Measurements from ENCODE around the gene CDYL2.

- TF ChIP-seq MAX (CRISPR knock-in tag; IDR thresholded peaks at IDR 0.05) (no peak), RORB (CRISPR knock-in tag; IDR thresholded peaks at IDR 0.05) (no peak), ZSCAN18 (CRISPR knock-in tag; IDR thresholded peaks at IDR 0.05) (no peak), CTCF (IDR thresholded peaks at IDR 0.05) (no peak), ZBTB43 (CRISPR knock-in tag; IDR thresholded peaks at IDR 0.05) (no peak), FOXJ3 (CRISPR knock-in tag; IDR thresholded peaks at IDR 0.05; ENCODE audit: borderline replicate concordance) (no peak), ZNF416 (CRISPR knock-in tag; IDR thresholded peaks at IDR 0.05) (no peak), PREB (CRISPR knock-in tag; IDR thresholded peaks at IDR 0.05; ENCODE audit: borderline replicate concordance) (no peak), ATF1 (CRISPR knock-in tag; IDR thresholded peaks at IDR 0.05) (no peak)
These were observed 87.7 kb downstream of the CDYL2 start for GRCh38 chr16:80716564-80717139.
